WTC11 (cell line): ENCODE measurements around the gene RSPRY1.

ENCODE experiments used
- ATF1 ChIP-seq: sonication (generic); formaldehyde crosslinking; IDR thresholded peaks from 2 replicates; pipeline ENCODE4 v1.8.1; 2023; ENCODE audit warnings: mild to moderate bottlenecking, moderate library complexity, missing genetic modification reagents
- CTCF ChIP-seq: fragments of 200-600 bp; IDR thresholded peaks from 2 replicates; pipeline ENCODE4 v1.8.0; 2022; ENCODE audit warnings: antibody characterized with exemption
- FOXK1 ChIP-seq: sonication (generic); formaldehyde crosslinking; IDR thresholded peaks from 2 replicates; pipeline ENCODE4 v1.8.0; 2022; ENCODE audit warnings: mild to moderate bottlenecking, moderate library complexity, missing genetic modification reagents
- FOXP4 ChIP-seq: sonication (generic); formaldehyde crosslinking; IDR thresholded peaks from 2 replicates; pipeline ENCODE4 v1.8.0; 2022; ENCODE audit warnings: mild to moderate bottlenecking, missing genetic modification reagents
- JUN ChIP-seq: sonication (generic); formaldehyde crosslinking; IDR thresholded peaks from 2 replicates; pipeline ENCODE4 v1.8.0; 2023; ENCODE audit warnings: mild to moderate bottlenecking, missing genetic modification reagents
- MAX ChIP-seq: sonication (generic); formaldehyde crosslinking; IDR thresholded peaks from 2 replicates; pipeline ENCODE4 v1.8.0; 2022; ENCODE audit warnings: mild to moderate bottlenecking, missing genetic modification reagents
- NR3C1 ChIP-seq: sonication (generic); formaldehyde crosslinking; conservative IDR thresholded peaks from 2 replicates; pipeline ENCODE4 v1.8.1; 2023; ENCODE audit warnings: low read depth, mild to moderate bottlenecking, missing genetic modification reagents
- OVOL2 ChIP-seq: fragments of 250-450 bp; sonication (Bioruptor Pico); IDR thresholded peaks from 2 replicates; pipeline ENCODE4 v1.9.0; 2021; ENCODE audit warnings: mild to moderate bottlenecking, borderline replicate concordance
- SP1 ChIP-seq: sonication (generic); formaldehyde crosslinking; conservative IDR thresholded peaks from 2 replicates; pipeline ENCODE4 v1.8.1; 2022; ENCODE audit warnings: missing genetic modification reagents
- TF ChIP-seq, protein P1 (sequence below): sonication (generic); formaldehyde crosslinking; IDR thresholded peaks from 2 replicates; pipeline ENCODE4 v1.8.1; 2023; ENCODE audit warnings: mild to moderate bottlenecking, missing genetic modification reagents, moderate library complexity
- TF ChIP-seq, protein P2 (sequence below): sonication (generic); formaldehyde crosslinking; IDR thresholded peaks from 2 replicates; pipeline ENCODE4 v1.8.1; 2022; ENCODE audit warnings: low read depth, missing genetic modification reagents, borderline replicate concordance
- TF ChIP-seq, protein P3 (sequence below): sonication (generic); formaldehyde crosslinking; IDR thresholded peaks from 2 replicates; pipeline ENCODE4 v1.8.0; 2022; ENCODE audit warnings: missing genetic modification reagents
- TF ChIP-seq, protein P4 (sequence below): sonication (generic); formaldehyde crosslinking; IDR thresholded peaks from 2 replicates; pipeline ENCODE4 v1.8.1; 2023; ENCODE audit warnings: mild to moderate bottlenecking, missing genetic modification reagents, moderate library complexity

DNA sequence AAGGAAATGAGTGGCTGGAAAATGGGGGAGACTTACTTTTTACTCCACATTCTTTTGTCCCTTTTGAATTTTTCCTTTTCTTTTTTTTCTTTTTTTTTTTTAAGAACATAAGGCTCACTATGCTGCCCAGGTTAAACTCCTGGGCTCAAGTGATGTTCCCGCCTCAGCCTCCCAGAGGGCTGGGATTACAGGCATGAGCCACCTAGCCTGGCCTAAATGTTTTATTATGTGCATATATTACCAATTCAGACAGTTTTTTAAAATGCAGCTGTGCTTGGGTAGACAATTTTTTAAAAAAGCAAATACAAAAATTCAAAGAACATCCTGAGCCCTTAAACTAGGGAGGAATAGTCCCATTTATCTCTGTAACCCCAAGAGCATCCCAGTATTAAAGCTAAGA lies 28.6 kb upstream of the RSPRY1 start:
- TF ChIP-seq, protein P1, sequence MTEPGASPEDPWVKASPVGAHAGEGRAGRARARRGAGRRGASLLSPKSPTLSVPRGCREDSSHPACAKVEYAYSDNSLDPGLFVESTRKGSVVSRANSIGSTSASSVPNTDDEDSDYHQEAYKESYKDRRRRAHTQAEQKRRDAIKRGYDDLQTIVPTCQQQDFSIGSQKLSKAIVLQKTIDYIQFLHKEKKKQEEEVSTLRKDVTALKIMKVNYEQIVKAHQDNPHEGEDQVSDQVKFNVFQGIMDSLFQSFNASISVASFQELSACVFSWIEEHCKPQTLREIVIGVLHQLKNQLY (CRISPR knock-in tag), result no peak
- no peak for TF ChIP-seq FOXP4 (CRISPR knock-in tag)
- TF ChIP-seq ATF1, result no peak
- no peak for TF ChIP-seq CTCF
- no peak for TF ChIP-seq SP1 (CRISPR knock-in tag)
- no peak for TF ChIP-seq NR3C1 (CRISPR knock-in tag)
- TF ChIP-seq MAX (CRISPR knock-in tag), result no peak
- TF ChIP-seq, protein P2, sequence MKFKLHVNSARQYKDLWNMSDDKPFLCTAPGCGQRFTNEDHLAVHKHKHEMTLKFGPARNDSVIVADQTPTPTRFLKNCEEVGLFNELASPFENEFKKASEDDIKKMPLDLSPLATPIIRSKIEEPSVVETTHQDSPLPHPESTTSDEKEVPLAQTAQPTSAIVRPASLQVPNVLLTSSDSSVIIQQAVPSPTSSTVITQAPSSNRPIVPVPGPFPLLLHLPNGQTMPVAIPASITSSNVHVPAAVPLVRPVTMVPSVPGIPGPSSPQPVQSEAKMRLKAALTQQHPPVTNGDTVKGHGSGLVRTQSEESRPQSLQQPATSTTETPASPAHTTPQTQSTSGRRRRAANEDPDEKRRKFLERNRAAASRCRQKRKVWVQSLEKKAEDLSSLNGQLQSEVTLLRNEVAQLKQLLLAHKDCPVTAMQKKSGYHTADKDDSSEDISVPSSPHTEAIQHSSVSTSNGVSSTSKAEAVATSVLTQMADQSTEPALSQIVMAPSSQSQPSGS (CRISPR knock-in tag), result no peak
- no peak for TF ChIP-seq FOXK1 (CRISPR knock-in tag)
- TF ChIP-seq, protein P3, sequence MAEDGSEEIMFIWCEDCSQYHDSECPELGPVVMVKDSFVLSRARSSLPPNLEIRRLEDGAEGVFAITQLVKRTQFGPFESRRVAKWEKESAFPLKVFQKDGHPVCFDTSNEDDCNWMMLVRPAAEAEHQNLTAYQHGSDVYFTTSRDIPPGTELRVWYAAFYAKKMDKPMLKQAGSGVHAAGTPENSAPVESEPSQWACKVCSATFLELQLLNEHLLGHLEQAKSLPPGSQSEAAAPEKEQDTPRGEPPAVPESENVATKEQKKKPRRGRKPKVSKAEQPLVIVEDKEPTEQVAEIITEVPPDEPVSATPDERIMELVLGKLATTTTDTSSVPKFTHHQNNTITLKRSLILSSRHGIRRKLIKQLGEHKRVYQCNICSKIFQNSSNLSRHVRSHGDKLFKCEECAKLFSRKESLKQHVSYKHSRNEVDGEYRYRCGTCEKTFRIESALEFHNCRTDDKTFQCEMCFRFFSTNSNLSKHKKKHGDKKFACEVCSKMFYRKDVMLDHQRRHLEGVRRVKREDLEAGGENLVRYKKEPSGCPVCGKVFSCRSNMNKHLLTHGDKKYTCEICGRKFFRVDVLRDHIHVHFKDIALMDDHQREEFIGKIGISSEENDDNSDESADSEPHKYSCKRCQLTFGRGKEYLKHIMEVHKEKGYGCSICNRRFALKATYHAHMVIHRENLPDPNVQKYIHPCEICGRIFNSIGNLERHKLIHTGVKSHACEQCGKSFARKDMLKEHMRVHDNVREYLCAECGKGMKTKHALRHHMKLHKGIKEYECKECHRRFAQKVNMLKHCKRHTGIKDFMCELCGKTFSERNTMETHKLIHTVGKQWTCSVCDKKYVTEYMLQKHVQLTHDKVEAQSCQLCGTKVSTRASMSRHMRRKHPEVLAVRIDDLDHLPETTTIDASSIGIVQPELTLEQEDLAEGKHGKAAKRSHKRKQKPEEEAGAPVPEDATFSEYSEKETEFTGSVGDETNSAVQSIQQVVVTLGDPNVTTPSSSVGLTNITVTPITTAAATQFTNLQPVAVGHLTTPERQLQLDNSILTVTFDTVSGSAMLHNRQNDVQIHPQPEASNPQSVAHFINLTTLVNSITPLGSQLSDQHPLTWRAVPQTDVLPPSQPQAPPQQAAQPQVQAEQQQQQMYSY (CRISPR knock-in tag), result no peak
- no peak for TF ChIP-seq JUN
- TF ChIP-seq, protein P4, sequence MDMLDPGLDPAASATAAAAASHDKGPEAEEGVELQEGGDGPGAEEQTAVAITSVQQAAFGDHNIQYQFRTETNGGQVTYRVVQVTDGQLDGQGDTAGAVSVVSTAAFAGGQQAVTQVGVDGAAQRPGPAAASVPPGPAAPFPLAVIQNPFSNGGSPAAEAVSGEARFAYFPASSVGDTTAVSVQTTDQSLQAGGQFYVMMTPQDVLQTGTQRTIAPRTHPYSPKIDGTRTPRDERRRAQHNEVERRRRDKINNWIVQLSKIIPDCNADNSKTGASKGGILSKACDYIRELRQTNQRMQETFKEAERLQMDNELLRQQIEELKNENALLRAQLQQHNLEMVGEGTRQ (CRISPR knock-in tag), result no peak
- TF ChIP-seq OVOL2 (CRISPR knock-in tag), result no peak
